Measurements from ENCODE around the gene HOXA10. TPM values are rescaled to one million over a fixed set of nuclear protein-coding genes. Genes with fewer than 3 reads are reported as not detected.

Gene HOXA10
- total RNA-seq, 1 experiment from 2014 or later, result 9.5 TPM

GRCh38 chr7:27202018-27202861 is 28.1 kb upstream of the HOXA10 start:
- Mint-ChIP-seq H3K9me3 (ENCODE audit: unreplicated experiment) (no peaks in the 10 kb centered on the region), H3K36me3 (ENCODE audit: insufficient read depth, unreplicated experiment) (no peaks in the 10 kb centered on the region), H3K27me3 (ENCODE audit: insufficient read depth, unreplicated experiment) (peaks cover 16% of the 10 kb centered on the region), H3K4me1 (ENCODE audit: low read depth, unreplicated experiment) (no peaks in the 10 kb centered on the region), H3K4me3 (ENCODE audit: unreplicated experiment) (no peak overlapping the region), H3K27ac (ENCODE audit: unreplicated experiment) (no peak overlapping the region)
- Histone ChIP-seq H3K27me3 (replicated peaks; ENCODE audit: control insufficient read depth, insufficient read depth, low read length) (peaks cover 2% of the 10 kb centered on the region), H3K9me3 (no peaks in the 10 kb centered on the region), H3K36me3 (ENCODE audit: control insufficient read depth, insufficient read depth, low read length) (no peaks in the 10 kb centered on the region), H3K4me3 (ENCODE audit: low read depth, low read length) (no peak overlapping the region), H3K4me1 (peaks cover 8% of the 10 kb centered on the region)
- no peak for DNase-seq
- POLR2A ChIA-PET, result no interaction called here
- no TSS peak for BruUV-seq (replicated peaks)
- no peak for TF ChIP-seq CTCF (IDR thresholded peaks at IDR 0.05; ENCODE audit: insufficient read depth in 1 of 2, low read depth in 1 of 2, low read length in 1 of 2, severe bottlenecking in 1 of 2, unreplicated experiment in 1 of 2)
- CTCF ChIA-PET, result no interaction called here
- intact Hi-C loops (cut with micrococcal nuclease; ENCODE audit: unreplicated experiment), result no loop called here

GRCh38 chr7:27201580-27202017 is 27.5 kb upstream of the HOXA10 start:
- peaks cover 2% of the 10 kb centered on the region for H3K27me3 ChIP-seq (replicated peaks; ENCODE audit: control insufficient read depth, insufficient read depth, low read length)
- no peaks in the 10 kb centered on the region for H3K9me3 Mint-ChIP-seq (ENCODE audit: unreplicated experiment)
- peaks cover 16% of the 10 kb centered on the region for H3K27me3 Mint-ChIP-seq (ENCODE audit: insufficient read depth, unreplicated experiment)
- no peaks in the 10 kb centered on the region for H3K36me3 Mint-ChIP-seq (ENCODE audit: insufficient read depth, unreplicated experiment)
- H3K4me3 Mint-ChIP-seq (ENCODE audit: unreplicated experiment), result no peak overlapping the region
- H3K4me1 Mint-ChIP-seq (ENCODE audit: low read depth, unreplicated experiment), result no peaks in the 10 kb centered on the region
- no peaks in the 10 kb centered on the region for H3K9me3 ChIP-seq
- BruUV-seq (replicated peaks), result no TSS peak
- ChIA-PET CTCF (no interaction called here), POLR2A (no interaction called here)
- H3K4me1 ChIP-seq, result peaks cover 8% of the 10 kb centered on the region
- no peak overlapping the region for H3K4me3 ChIP-seq (ENCODE audit: low read depth, low read length)
- no peak overlapping the region for H3K27ac Mint-ChIP-seq (ENCODE audit: unreplicated experiment)
- DNase-seq, result no peak
- no peak for TF ChIP-seq CTCF (IDR thresholded peaks at IDR 0.05; ENCODE audit: insufficient read depth in 1 of 2, low read depth in 1 of 2, low read length in 1 of 2, severe bottlenecking in 1 of 2, unreplicated experiment in 1 of 2)
- no peaks in the 10 kb centered on the region for H3K36me3 ChIP-seq (ENCODE audit: control insufficient read depth, insufficient read depth, low read length)
- intact Hi-C loops (cut with micrococcal nuclease; ENCODE audit: unreplicated experiment), result loop anchor here (2.0 kb wide), 1 partner anchor 403 kb away; no protein-coding TSS in a partner anchor

- peak overlapping the region; percentile 84 for H3K4me3 Mint-ChIP-seq (ENCODE audit: unreplicated experiment)
- Histone ChIP-seq H3K9me3 (no peaks in the 10 kb centered on the region), H3K27me3 (replicated peaks; ENCODE audit: control insufficient read depth, insufficient read depth, low read length) (peaks cover 2% of the 10 kb centered on the region), H3K4me3 (ENCODE audit: low read depth, low read length) (peak overlapping the region; percentile 59), H3K4me1 (peaks cover 8% of the 10 kb centered on the region), H3K36me3 (ENCODE audit: control insufficient read depth, insufficient read depth, low read length) (no peaks in the 10 kb centered on the region)
- peaks cover 16% of the 10 kb centered on the region for H3K27me3 Mint-ChIP-seq (ENCODE audit: insufficient read depth, unreplicated experiment)
- no peak for DNase-seq
- ChIA-PET CTCF (interaction anchor here (0.5 to 1.5 kb wide), 3 partner anchors 405 to 720 kb away, joined by 3 to 8 read pairs (median 8); no protein-coding TSS in a partner anchor), POLR2A (no interaction called here)
- no peak overlapping the region for H3K27ac Mint-ChIP-seq (ENCODE audit: unreplicated experiment)
- TF ChIP-seq CTCF (IDR thresholded peaks at IDR 0.05; ENCODE audit: insufficient read depth in 1 of 2, low read depth in 1 of 2, low read length in 1 of 2, severe bottlenecking in 1 of 2, unreplicated experiment in 1 of 2), result no peak
- intact Hi-C loops (cut with micrococcal nuclease; ENCODE audit: unreplicated experiment), result loop anchor here (2.0 kb wide), 1 partner anchor 404 kb away; no protein-coding TSS in a partner anchor
- no peaks in the 10 kb centered on the region for H3K36me3 Mint-ChIP-seq (ENCODE audit: insufficient read depth, unreplicated experiment)
- no TSS peak for BruUV-seq (replicated peaks)
- no peaks in the 10 kb centered on the region for H3K9me3 Mint-ChIP-seq (ENCODE audit: unreplicated experiment)
- no peaks in the 10 kb centered on the region for H3K4me1 Mint-ChIP-seq (ENCODE audit: low read depth, unreplicated experiment)
Measured at GRCh38 chr7:27200761-27201579, 26.9 kb upstream of the HOXA10 start.

Data from Caco-2 (cell line).